Left lung (tissue), 10 donors: ENCODE data around the gene PRPF31. TPM values are rescaled to one million over a fixed set of nuclear protein-coding genes. Genes with fewer than 3 reads are reported as not detected.

Experiments
- ATAC-seq: fragments of 200-7000 bp; cut with Tn5 transposase; one replicate; pipeline ENCODE4 v1.9.1; 2020; ENCODE audit warnings: moderate library complexity
- DNase-seq, 4 donors: peaks; one replicate each; pipeline ENCODE4 v3.0.0-alpha.2; 2013 to 2020
- H3K27ac ChIP-seq, 2 donors: fragments of 200-600 bp; sonication (generic) in 1 of 2; one replicate each; pipeline versions ENCODE4 v1.5.0 to v1.8.0; 2020 to 2021
- H3K27me3 ChIP-seq, 2 donors: fragments of 200-600 bp; sonication (generic) in 1 of 2; one replicate each; pipeline versions ENCODE4 v1.5.0 to v1.8.0; 2020 to 2021
- H3K36me3 ChIP-seq, 2 donors: fragments of 200-600 bp; sonication (generic) in 1 of 2; one replicate each; pipeline versions ENCODE4 v1.5.0 to v1.8.0; 2020 to 2021
- H3K4me1 ChIP-seq, 2 donors: fragments of 200-600 bp; one replicate each; pipeline ENCODE4 v1.8.0; 2021
- H3K4me3 ChIP-seq, 2 donors: fragments of 200-600 bp; sonication (generic) in 1 of 2; one replicate each; pipeline versions ENCODE4 v1.5.0 to v1.8.0; 2020 to 2021; ENCODE audit warnings: mild to moderate bottlenecking in 1 of 2
- H3K9me3 ChIP-seq, 2 donors: fragments of 200-600 bp; sonication (generic) in 1 of 2; one replicate each; pipeline versions ENCODE4 v1.5.0 to v1.8.0; 2020 to 2021
- intact Hi-C, 2 donors: fragments of 100-400 bp; cut with DNase I; formaldehyde crosslinking; loops; one replicate each; pipeline versions ENCODE4 v1.11.2 to v1.14.2; 2022
- polyA plus RNA-seq, 6 donors: library from polyadenylated mRNA; unstranded; fragments of 120-200 nt; gene quantifications; one replicate each; pipeline ENCODE4 v1.2.1, GENCODE V29; 2013; ENCODE audit not compliant: insufficient read length in 6 of 6
- total RNA-seq, 2 donors: library from RNA; stranded (reverse); fragmentation: NEBNext Ultra II Directional; extraction: Animal tissue kit (Norgen Biotek cat#: 25700); gene quantifications; one replicate each; pipeline ENCODE4 v1.2.1, GENCODE V29; 2021
- TF ChIP-seq, protein P1 (sequence below), 2 donors: fragments of 200-600 bp; sonication (generic) in 1 of 2; IDR thresholded peaks; one replicate each; pipeline versions ENCODE4 v1.5.0 to v1.8.0; 2021; ENCODE audit warnings: antibody characterized with exemption in 2 of 2
- donor health status: DM: no; HTN: yes; CAD: no.
- donor health status: DM: no; HTN: no; CAD: no.

PRPF31 gene
- total and polyA plus RNA-seq, 8 donors: 46.8 to 65.3 (median 61.8) TPM

DNA sequence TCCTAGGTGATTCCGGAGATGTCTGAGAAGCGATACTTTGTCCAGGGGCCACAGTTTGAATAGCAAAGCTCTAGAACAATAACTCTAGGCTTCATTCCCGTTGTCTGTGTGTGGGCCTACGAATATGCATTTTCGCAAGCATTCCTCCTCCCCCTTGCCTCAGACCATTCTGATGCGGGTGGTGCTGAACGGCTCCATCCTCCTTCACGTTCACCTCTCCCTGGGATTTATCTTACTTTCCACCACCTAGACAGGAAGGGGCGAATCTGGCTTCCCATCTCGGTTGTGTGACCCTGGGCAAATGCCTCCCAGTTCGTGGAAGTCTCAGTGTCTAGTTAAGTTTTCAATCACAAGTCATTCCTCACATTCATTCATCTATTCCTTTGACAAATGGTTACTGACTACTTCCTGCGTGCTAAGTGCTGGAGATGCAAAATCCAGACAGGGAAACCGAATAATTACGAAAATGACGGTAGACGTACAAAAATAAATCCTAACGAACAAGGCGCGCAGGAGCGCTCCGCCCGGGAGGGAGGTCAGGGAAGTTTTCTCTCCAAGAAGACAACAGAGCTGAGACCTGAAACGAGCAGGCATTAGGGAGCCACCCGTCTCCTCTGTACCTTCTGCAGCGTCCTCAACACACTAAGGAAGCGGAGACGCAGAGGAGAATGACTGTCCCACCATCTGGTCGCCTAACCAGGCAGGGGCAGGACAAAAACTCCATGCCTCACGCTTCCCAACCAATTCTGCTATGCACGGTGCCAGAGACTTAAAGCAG is 20.7 kb downstream of the PRPF31 start:
- no peaks in the 10 kb centered on the region for H3K27me3 ChIP-seq
- intact Hi-C loops: no loop called here
- H3K4me3 ChIP-seq: peak overlapping the region; percentile 28 to 99
- peaks cover 0 to 28% of the 10 kb centered on the region in 2 donors for H3K36me3 ChIP-seq
- no peak for ATAC-seq
- peak in 1 of 4 donors; percentile 73 for DNase-seq
- H3K9me3 ChIP-seq: no peaks in the 10 kb centered on the region
- TF ChIP-seq, protein P1, sequence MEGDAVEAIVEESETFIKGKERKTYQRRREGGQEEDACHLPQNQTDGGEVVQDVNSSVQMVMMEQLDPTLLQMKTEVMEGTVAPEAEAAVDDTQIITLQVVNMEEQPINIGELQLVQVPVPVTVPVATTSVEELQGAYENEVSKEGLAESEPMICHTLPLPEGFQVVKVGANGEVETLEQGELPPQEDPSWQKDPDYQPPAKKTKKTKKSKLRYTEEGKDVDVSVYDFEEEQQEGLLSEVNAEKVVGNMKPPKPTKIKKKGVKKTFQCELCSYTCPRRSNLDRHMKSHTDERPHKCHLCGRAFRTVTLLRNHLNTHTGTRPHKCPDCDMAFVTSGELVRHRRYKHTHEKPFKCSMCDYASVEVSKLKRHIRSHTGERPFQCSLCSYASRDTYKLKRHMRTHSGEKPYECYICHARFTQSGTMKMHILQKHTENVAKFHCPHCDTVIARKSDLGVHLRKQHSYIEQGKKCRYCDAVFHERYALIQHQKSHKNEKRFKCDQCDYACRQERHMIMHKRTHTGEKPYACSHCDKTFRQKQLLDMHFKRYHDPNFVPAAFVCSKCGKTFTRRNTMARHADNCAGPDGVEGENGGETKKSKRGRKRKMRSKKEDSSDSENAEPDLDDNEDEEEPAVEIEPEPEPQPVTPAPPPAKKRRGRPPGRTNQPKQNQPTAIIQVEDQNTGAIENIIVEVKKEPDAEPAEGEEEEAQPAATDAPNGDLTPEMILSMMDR (IDR thresholded peaks at IDR 0.05): no peak
- H3K4me1 ChIP-seq: peaks cover 17 to 47% of the 10 kb centered on the region in 2 donors
- peak overlapping the region in 1 of 2 donors; percentile 92 for H3K27ac ChIP-seq

DNA sequence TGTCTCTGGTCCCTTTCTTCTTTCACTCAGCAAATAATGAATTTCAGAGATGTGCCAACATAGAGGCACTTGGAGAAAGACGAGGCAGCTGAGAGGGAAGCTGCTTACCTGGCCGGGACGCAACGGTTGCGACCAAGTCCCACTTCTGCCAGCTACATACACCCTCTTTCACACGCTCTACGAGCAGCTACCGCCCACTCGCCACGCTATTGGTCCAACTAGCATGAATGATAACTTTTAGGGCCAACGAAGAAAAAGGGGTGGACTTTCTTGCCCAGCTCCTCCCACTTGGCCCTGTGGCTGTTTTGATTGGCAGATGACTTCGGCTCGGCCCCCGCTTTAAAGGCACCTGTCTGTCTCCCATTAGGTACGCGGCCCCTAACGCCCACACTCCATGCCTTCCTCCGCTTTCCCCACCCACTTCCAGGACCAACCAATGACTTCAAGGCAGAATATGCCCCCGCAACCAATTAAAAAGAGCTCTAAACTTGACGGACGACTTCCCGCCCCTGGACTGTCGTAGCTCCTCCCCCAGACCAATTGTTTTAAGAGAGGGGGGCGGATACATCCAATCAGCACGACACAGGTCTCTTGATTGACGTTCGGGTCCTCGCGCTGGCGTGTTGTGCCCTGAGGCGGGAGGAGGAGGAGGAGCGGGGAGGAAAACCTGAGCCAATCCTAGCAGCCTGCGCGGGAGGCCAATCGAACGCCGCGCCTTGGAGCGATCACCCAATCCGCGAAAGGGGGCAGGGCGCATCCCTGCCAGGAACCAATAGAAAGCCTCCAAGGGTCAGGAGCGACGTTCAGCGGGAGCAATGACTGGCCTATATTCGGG is 21.5 kb downstream of the PRPF31 start:
- DNase-seq (peak; percentile 98 to 100 (median 100)), ATAC-seq (peak; percentile 89)
- intact Hi-C loops: no loop called here
- Histone ChIP-seq H3K36me3 (peaks cover 0 to 20% of the 10 kb centered on the region in 2 donors), H3K4me3 (peak overlapping the region; percentile 94 to 99), H3K27me3 (no peaks in the 10 kb centered on the region), H3K9me3 (no peaks in the 10 kb centered on the region), H3K27ac (peak overlapping the region in 1 of 2 donors; percentile 92), H3K4me1 (peaks cover 17 to 52% of the 10 kb centered on the region in 2 donors)
- TF ChIP-seq, protein P1 (IDR thresholded peaks at IDR 0.05): no peak

DNA sequence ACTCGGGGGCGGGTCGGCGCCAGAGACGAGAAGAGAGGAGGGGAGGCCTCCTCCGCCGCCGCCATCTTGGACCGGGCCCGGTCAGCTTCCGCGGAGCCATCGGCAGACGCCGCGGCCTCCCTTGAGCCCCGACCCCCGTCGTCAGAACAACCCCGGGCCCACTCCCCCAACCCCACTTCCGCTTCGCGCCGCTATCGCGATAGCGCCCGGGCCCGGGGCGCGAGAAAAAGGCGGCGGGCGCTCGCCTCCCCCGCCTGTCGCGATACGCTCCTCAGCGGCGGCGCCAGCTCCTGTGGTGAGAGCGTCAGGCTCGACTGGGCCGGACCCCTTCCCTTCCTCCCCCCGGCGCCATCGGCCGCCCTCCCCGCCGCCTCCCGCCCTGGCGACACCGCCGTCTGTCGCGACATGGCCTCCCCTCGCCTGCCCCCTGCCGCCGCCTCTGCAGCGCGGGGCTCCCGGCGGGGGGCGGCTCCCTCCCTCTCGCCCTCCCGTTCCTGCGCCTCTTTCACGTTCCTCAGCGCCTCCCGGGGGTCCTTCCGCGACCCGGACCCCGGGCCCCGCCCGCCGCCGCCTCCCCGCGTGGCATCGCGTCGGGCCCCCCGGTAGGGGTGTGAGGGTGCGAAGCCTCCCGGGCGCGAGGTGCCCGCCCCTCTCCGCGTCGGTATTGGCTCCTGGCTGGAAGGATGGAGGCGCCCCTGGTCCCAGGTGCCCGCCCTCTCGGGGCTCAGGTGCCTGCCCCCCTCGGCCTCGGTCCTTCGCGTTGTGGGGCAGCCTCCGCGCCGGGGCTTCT is 22.3 kb downstream of the PRPF31 start, which contains the start of gene CNOT3:
TSS of gene CNOT3 (plus strand) at position 64 of the 790 bp plus-strand sequence. CDS start 5,217 bp downstream, outside the sequence.
- intact Hi-C loops: no loop called here
- ATAC-seq: no peak
- TF ChIP-seq, protein P1 (IDR thresholded peaks at IDR 0.05): no peak
- peaks cover 0 to 17% of the 10 kb centered on the region in 2 donors for H3K36me3 ChIP-seq
- H3K4me1 ChIP-seq: peaks cover 17 to 52% of the 10 kb centered on the region in 2 donors
- H3K27me3 ChIP-seq: no peaks in the 10 kb centered on the region
- H3K4me3 ChIP-seq: peak within 1 kb of the TSS; percentile 94 to 99
- peak within 1 kb of the TSS; percentile 86 to 92 for H3K27ac ChIP-seq
- DNase-seq: peak in 2 of 4 donors; percentile 46 to 88
- H3K9me3 ChIP-seq: no peaks in the 10 kb centered on the region

DNA sequence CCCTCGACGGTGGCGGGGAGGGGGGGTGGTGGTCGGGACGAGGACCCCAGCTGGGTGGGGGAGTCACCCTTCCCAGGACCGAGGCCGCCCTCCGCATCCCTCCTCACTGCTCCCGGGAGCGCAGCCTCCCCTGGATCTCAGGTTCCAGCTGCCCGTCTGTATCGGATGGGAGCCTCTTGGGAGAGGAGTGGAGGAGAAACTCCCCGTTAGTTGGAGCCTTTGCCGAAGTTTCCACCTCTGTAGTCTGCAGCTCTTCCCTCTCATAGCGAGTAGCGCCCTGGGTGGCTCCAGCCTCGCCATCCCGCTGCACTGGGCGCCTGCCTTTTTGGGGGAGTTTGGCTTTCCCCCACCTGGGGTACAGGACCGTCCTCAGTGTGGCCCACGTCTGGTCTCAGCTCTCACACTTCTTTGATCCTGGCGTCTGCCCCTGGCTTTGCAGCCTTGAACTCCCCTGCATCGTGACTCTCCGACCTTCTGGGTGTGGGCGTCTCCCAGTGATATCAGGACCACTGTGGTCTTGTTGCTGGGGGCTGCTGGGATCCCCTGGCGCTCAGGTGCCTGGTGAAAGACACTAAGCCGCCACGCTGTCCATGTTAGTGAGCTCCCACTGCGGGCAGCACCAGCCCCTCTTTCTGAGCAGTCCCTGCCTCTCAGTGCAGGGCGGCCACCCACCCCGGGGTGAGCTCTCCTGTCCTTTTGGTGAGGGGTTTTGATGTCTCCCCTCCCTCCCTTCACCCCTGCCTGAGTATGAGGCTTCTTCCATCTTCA is 23.1 kb downstream of the PRPF31 start:
- no peaks in the 10 kb centered on the region for H3K9me3 ChIP-seq
- intact Hi-C loops: no loop called here
- no peaks in the 10 kb centered on the region for H3K27me3 ChIP-seq
- TF ChIP-seq, protein P1 (IDR thresholded peaks at IDR 0.05): no peak
- peaks cover 17 to 52% of the 10 kb centered on the region in 2 donors for H3K4me1 ChIP-seq
- peaks cover 4 to 25% of the 10 kb centered on the region in 2 donors for H3K36me3 ChIP-seq
- no peak for DNase-seq
- H3K4me3 ChIP-seq: peak overlapping the region; percentile 94 to 99
- H3K27ac ChIP-seq: peak overlapping the region; percentile 86 to 92
- no peak for ATAC-seq
